HCT116 (cell line): ENCODE data around the gene RAB24. TPM values are rescaled to one million over a fixed set of nuclear protein-coding genes. Genes with fewer than 3 reads are reported as not detected.

ENCODE experiments used
- ATAC-seq: fragments of 200-7000 bp; cut with Tn5 transposase; 2 replicates; pipeline ENCODE4 v1.9.1; 2020; ENCODE audit warnings: mild to moderate bottlenecking, moderate library complexity
- BruUV-seq: library from RNA; stranded (reverse); fragments of 400-500 nt; replicated peaks from 2 replicates; lab custom pipeline; 2021; lab: Mats Ljungman, UMichigan
- CTCF ChIA-PET: fragments of 300-600 bp; sonication (Branson Sonifier 250); formaldehyde crosslinking; loops from one replicate; lab custom pipeline; 2021; ENCODE audit warnings: antibody characterized with exemption; lab: Charles Lee
- POLR2A ChIA-PET: fragments of 300-600, 350-600 bp; sonication (Branson Sonifier 250); formaldehyde crosslinking; loops from one replicate; lab custom pipeline; 2021; ENCODE audit warnings: antibody characterized with exemption; lab: Charles Lee
- RAD21 ChIA-PET, 2 experiments: fragments of 300-600 bp; sonication (Branson Sonifier 250); formaldehyde crosslinking; loops; one replicate each; lab custom pipeline; 2023; ENCODE audit warnings: low total read pairs in 2 of 2; ENCODE audit not compliant: uncharacterized antibody in 2 of 2, unreplicated experiment in 2 of 2, low non-redundant PET in 1 of 2; lab: Charles Lee
- DNase-seq: peaks from one replicate; pipeline ENCODE4 v3.0.0-alpha.2; 2010; ENCODE audit warnings: low read depth, low spot score
- H2AFZ ChIP-seq: fragments of 200-600 bp; shearing (Covaris generic), sonication (generic); 2 replicates; pipeline ENCODE4 v1.6.1; 2017; ENCODE audit warnings: low read depth, mixed run types, mixed read lengths, antibody characterized with exemption, low read length; ENCODE audit not compliant: poor library complexity, severe bottlenecking
- H3K27ac ChIP-seq: 2 replicates; pipeline ENCODE4 v1.5.1; 2012; ENCODE audit warnings: low read depth, low read length
- H3K27me3 ChIP-seq: fragments of 200-600 bp; sonication (generic); 2 replicates; pipeline ENCODE4 v1.6.1; 2016; ENCODE audit warnings: mixed run types, low read length, mixed read lengths; ENCODE audit not compliant: insufficient read depth
- H3K36me3 ChIP-seq, 2 experiments: fragments of 200-500 bp in 1 of 2; fragments of 200-600 bp in 1 of 2; sonication (Bioruptor generic) in 1 of 2; sonication (generic) in 1 of 2; 2 replicates each; pipeline versions ENCODE4 v1.5.1 to v1.6.1; 2014 to 2016; ENCODE audit warnings: low read length in 2 of 2, inconsistent platforms in 1 of 2, mixed read lengths in 1 of 2, mixed run types in 1 of 2; ENCODE audit not compliant: insufficient read depth in 2 of 2, control insufficient read depth in 1 of 2
- H3K4me1 ChIP-seq, 2 experiments: fragments of 200-600 bp in 1 of 2; sonication (generic) in 1 of 2; 2 replicates each; pipeline versions ENCODE4 v1.5.1 to v1.6.1; 2012 to 2017; ENCODE audit warnings: low read length in 2 of 2, inconsistent platforms in 1 of 2, mild to moderate bottlenecking in 1 of 2, mixed read lengths in 1 of 2, mixed run types in 1 of 2, moderate library complexity in 1 of 2; ENCODE audit not compliant: insufficient read depth in 2 of 2, control insufficient read depth in 1 of 2
- H3K4me2 ChIP-seq: fragments of 200-600 bp; sonication (generic); 2 replicates; pipeline ENCODE4 v1.6.1; 2017; ENCODE audit warnings: mixed run types, low read length, mixed read lengths
- H3K4me3 ChIP-seq, 2 experiments: fragments of 200-600 bp in 1 of 2; sonication (generic) in 1 of 2; replicated peaks in 1 of 2; 2 replicates each; pipeline ENCODE4 v1.5.1; 2011 to 2016; ENCODE audit warnings: low read length in 2 of 2, control low read depth in 1 of 2, low read depth in 1 of 2, mild to moderate bottlenecking in 1 of 2, mixed read lengths in 1 of 2, mixed run types in 1 of 2
- H3K79me2 ChIP-seq: fragments of 200-600 bp; sonication (generic); 2 replicates; pipeline ENCODE4 v1.6.1; 2017; ENCODE audit warnings: mild to moderate bottlenecking, mixed run types, low read length, moderate library complexity, mixed read lengths; ENCODE audit not compliant: insufficient read depth
- H3K9ac ChIP-seq: fragments of 200-600 bp; sonication (generic); 2 replicates; pipeline ENCODE4 v1.6.1; 2016; ENCODE audit warnings: low read length, mixed read lengths
- H3K9me2 ChIP-seq: fragments of 200-600 bp; sonication (generic), shearing (Covaris generic); 2 replicates; pipeline ENCODE4 v1.6.1; 2017; ENCODE audit warnings: mixed run types, mild to moderate bottlenecking, moderate library complexity; ENCODE audit not compliant: insufficient read depth
- H3K9me3 ChIP-seq, 2 experiments: fragments of 200-500 bp in 1 of 2; fragments of 200-600 bp in 1 of 2; sonication (Bioruptor generic) in 1 of 2; sonication (generic) in 1 of 2; 2 replicates each; pipeline ENCODE4 v1.6.1; 2014 to 2017; ENCODE audit warnings: low read length in 2 of 2, mixed read lengths in 2 of 2, inconsistent platforms in 1 of 2, low read depth in 1 of 2, mild to moderate bottlenecking in 1 of 2, mixed run types in 1 of 2, moderate library complexity in 1 of 2; ENCODE audit not compliant: control insufficient read depth in 1 of 2, insufficient read depth in 1 of 2
- H4K20me1 ChIP-seq: fragments of 200-600 bp; sonication (generic), shearing (Covaris generic); 2 replicates; pipeline ENCODE4 v1.6.1; 2017; ENCODE audit warnings: mixed run types, mild to moderate bottlenecking, moderate library complexity; ENCODE audit not compliant: insufficient read depth
- CBX3 ChIP-seq: IDR thresholded peaks from 2 replicates; pipeline ENCODE4 v1.6.1; 2012; ENCODE audit warnings: low read depth
- EZH2 ChIP-seq: fragments of 200-600 bp; sonication (generic); IDR thresholded peaks from 2 replicates; pipeline ENCODE4 v1.6.1; 2017; ENCODE audit warnings: antibody characterized with exemption, mixed run types
- POLR2AphosphoS5 ChIP-seq: IDR thresholded peaks from 2 replicates; pipeline ENCODE4 v1.6.1; 2011; ENCODE audit warnings: mild to moderate bottlenecking, low read depth, low read length, moderate library complexity
- SRF ChIP-seq: IDR thresholded peaks from 2 replicates; pipeline ENCODE4 v1.6.1; 2012; ENCODE audit warnings: low read depth
- ZNF274 ChIP-seq: fragments of 200-500 bp; sonication (Bioruptor generic); IDR thresholded peaks from 2 replicates; pipeline ENCODE4 v1.6.1; 2014; ENCODE audit warnings: mild to moderate bottlenecking, low read depth, low read length, inconsistent platforms
- intact Hi-C: fragments of 100-400 bp; cut with micrococcal nuclease; formaldehyde crosslinking; loops from 2 replicates; pipeline ENCODE4 v1.10.0; 2022
- total RNA-seq: library from RNA; stranded (reverse); gene quantifications from one replicate; pipeline ENCODE4 v1.2.1, GENCODE V29; 2021; ENCODE audit not compliant: unreplicated experiment
- TF ChIP-seq, protein P1 (sequence below): IDR thresholded peaks from 2 replicates; pipeline ENCODE4 v1.6.1; 2012; ENCODE audit warnings: low read depth

The RAB24 gene
- total RNA-seq, 1 experiment from 2014 or later: 13.5 TPM

DNA sequence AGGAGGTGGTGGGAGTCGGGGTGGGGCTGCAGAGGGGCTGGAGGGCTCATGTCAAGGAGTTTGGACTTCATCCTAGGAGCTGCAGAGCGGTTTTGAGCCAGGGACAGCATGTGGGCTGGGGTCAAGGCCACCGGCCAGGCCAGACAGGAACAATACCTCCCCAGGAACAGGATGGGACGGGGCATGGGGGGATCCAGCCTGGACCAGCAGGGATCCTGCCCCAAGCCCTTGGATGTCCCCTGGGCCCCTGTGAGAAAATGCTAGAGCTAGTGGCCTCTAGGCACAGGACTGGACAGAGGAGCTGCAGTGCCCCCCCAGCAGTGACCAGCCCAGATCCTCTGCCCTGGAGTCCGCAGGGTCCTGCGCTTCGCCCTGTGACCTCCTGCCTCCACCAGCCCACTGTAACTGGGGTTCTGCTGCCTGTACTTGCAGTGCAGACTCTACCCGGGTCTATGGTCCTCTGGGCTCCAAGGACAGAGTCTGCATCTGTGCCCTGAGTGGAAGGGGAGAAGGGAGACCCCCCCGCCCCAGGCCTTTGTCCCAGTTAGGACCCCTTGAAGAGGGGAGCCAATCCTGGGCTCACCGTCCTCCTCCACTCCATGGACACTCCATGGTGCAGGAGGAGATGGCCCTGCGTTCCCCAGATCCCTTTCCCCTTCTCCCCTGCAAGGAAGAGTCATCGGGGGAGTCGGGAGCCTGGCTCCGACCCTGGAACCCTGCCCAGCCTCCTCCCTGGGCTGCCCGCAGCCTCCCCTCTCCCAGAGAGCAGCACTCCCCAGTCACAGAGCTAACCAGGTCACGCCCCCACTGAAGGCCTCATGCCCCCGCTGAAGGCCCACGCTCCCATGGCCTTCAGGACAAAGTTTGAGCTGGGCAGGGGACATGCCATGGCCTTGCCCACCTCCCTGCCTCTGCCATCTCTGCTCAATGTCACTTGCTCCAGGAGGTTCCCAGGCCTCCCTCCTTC is 11.1 kb upstream of the RAB24 start:
- Histone ChIP-seq H3K9me3 (no peaks in the 10 kb centered on the region), H3K36me3 (no peaks in the 10 kb centered on the region), H3K4me3 (no peak overlapping the region), H3K79me2 (no peaks in the 10 kb centered on the region), H4K20me1 (no peaks in the 10 kb centered on the region), H3K4me1 (peaks cover 18 to 48% of the 10 kb centered on the region in 2 experiments), H3K4me2 (no peak overlapping the region), H3K27ac (no peak overlapping the region)
- POLR2A ChIA-PET: no interaction called here
- DNase-seq: no peak
- RAD21 ChIA-PET: no interaction called here
- no peak for TF ChIP-seq POLR2AphosphoS5
- TF ChIP-seq SRF: no peak
- TF ChIP-seq CBX3: no peak
- TF ChIP-seq, all 23 proteins: peak for 0
- intact Hi-C loops: loop anchor here (5.0 kb wide), 2 partner anchors 73 to 183 kb away; partner anchors contain the start of gene PDLIM7
- no peak overlapping the region for H2AFZ ChIP-seq
- no peak for ATAC-seq
- BruUV-seq: no TSS peak
- no peak overlapping the region for H3K9ac ChIP-seq
- H3K27me3 ChIP-seq: no peaks in the 10 kb centered on the region
- no peaks in the 10 kb centered on the region for H3K9me2 ChIP-seq
- CTCF ChIA-PET: no interaction called here

DNA sequence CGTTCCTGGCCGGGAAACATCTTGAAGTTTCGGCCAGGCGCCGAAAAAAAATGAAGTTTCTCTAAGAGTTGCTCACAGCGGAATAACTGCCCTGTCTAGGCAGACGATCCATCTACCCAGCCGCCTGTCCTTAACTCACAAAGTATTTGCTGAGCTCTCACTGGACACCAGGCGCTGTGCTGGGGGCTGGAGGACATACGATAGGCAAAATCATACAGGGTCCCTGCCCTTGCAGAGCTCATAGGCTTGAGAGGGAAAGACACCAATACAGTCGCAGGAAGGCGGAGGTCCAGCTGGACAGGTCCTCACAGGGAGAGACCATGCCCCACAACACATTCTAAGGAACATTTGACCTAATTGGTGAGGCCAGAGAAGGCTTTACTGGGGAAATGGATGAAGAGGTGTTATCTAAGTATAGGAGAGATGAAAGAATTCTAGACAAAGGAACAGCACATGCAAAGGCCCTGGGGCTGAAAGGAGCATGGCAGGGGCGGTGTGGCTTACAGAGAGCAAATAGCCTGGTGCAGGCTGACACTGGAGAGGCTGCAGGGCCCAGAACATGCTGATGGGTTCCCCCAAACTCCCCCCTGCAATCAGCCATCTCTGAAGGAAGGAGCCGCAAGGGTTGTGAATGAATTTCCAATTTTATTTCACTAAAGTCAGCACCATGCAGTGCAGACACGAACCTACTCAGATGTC is 10.2 kb upstream of the RAB24 start:
- ChIA-PET CTCF (no interaction called here), POLR2A (no interaction called here), RAD21 (no interaction called here)
- H3K27me3 ChIP-seq: no peaks in the 10 kb centered on the region
- TF ChIP-seq, protein P1, sequence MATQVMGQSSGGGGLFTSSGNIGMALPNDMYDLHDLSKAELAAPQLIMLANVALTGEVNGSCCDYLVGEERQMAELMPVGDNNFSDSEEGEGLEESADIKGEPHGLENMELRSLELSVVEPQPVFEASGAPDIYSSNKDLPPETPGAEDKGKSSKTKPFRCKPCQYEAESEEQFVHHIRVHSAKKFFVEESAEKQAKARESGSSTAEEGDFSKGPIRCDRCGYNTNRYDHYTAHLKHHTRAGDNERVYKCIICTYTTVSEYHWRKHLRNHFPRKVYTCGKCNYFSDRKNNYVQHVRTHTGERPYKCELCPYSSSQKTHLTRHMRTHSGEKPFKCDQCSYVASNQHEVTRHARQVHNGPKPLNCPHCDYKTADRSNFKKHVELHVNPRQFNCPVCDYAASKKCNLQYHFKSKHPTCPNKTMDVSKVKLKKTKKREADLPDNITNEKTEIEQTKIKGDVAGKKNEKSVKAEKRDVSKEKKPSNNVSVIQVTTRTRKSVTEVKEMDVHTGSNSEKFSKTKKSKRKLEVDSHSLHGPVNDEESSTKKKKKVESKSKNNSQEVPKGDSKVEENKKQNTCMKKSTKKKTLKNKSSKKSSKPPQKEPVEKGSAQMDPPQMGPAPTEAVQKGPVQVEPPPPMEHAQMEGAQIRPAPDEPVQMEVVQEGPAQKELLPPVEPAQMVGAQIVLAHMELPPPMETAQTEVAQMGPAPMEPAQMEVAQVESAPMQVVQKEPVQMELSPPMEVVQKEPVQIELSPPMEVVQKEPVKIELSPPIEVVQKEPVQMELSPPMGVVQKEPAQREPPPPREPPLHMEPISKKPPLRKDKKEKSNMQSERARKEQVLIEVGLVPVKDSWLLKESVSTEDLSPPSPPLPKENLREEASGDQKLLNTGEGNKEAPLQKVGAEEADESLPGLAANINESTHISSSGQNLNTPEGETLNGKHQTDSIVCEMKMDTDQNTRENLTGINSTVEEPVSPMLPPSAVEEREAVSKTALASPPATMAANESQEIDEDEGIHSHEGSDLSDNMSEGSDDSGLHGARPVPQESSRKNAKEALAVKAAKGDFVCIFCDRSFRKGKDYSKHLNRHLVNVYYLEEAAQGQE: no peak
- TF ChIP-seq EZH2 (no peak), ZNF274 (no peak)
- intact Hi-C loops: loop anchor here (5.0 kb wide), 1 partner anchor 184 kb away; the partner anchor contains the start of gene PDLIM7
- peak overlapping the region; percentile 87 for H3K9ac ChIP-seq
- no peak for DNase-seq
- H3K79me2 ChIP-seq: no peaks in the 10 kb centered on the region
- H3K9me3 ChIP-seq: no peaks in the 10 kb centered on the region
- peaks cover 18 to 52% of the 10 kb centered on the region in 2 experiments for H3K4me1 ChIP-seq
- no peak for ATAC-seq
- peak overlapping the region; percentile 82; the same call in 1 of the 2 replicates for H3K27ac ChIP-seq
- H2AFZ ChIP-seq: no peak overlapping the region
- no peaks in the 10 kb centered on the region for H3K9me2 ChIP-seq
- no TSS peak for BruUV-seq
- H3K4me2 ChIP-seq: peak overlapping the region; percentile 79
- H3K4me3 ChIP-seq: no peak overlapping the region; a peak in 1 of 4 replicates
- no peaks in the 10 kb centered on the region for H4K20me1 ChIP-seq
- no peaks in the 10 kb centered on the region for H3K36me3 ChIP-seq
